Activated CD4-positive, alpha-beta T cell treated with anti-CD3 and anti-CD28 coated beads for 4 hours (primary cell): ENCODE results near the gene IL34.

Experiments
- DNase-seq, 2 donors: peaks; one replicate each; pipeline ENCODE4 v3.0.0-alpha.2; 2020

The IL34 gene

GRCh38 chr16:70689970-70690891 lies 43.9 kb downstream of the IL34 start:
- no peak for DNase-seq

DNA sequence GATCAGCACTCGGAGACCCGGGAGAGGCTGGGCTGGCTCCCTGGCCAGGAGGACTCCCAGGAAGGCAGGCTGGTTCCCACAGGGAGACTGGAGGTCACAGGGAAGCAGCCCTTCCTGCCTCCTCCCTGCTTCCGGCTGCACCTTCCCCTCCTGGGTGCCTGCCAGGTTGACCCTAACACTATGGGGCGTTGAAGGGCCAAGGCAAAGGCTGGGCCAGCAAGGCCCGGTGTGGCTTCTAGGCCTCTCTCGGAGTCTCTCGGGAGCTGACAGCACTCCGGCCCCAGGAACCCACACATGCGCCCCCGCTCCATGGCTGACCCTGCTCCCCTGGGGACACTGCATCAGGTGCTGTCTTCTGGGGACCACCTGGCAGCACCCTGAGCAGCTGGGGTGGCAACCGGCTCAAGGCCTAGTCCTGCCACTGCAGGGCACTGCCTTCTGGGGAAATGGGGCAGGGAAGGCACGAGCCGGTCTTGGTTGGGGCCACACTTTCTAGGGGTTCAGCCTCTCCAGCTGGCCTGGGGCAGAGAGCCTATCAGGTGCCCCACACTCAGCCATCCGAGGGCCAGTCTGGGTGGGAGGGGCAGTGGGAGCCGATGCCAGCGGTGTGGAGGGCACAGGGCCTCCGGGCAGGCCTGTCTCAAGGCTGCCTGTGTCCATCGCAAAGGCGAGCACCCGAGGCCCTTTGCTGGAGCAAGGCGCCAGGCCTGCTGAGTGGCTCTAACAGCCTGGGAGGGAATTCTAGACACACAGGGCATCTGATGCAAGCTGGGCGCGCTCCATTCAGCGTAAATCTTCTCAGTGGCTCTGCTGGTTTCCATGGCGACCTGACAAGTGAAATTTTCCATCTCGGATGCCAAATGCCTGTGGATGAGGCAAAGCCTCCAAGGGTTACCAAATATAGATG lies 45.1 kb downstream of the IL34 start:
- no peak for DNase-seq

DNA sequence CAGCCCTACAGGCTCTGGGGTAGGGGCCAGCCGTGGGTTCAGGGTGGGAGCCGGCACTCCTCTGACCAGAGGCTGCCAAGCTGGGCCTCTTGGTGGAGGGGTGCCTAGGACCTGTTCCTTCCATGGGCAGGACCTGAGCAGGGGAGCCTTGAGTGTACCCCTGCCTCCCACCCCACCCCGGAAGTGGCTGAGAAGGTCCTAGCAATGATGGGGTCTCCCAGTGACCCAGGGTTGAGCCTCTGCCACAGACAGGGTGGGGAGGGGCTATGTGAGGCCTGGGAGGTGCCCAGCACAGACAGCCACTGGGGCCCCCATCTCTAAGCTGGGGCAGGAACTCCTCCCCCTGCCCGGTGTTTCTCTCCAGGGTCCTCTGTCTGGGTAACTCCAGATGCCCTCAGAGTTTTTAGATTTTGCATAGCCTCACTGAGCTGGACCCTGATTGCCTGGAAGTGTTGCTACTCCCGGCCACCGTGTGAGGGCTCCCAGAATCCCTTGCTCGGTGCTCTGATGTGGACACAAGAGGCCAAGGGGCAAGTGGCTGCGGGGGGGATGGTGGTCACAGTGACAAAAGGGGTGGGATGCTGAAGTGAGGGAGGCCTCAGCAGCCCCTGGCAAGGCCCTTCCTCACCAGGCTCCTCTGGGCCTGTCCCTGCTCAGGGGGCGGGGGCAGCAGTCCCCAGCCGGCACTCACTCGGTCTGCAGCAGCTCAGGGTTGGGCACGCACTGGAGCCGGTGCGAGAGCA lies 45.9 kb downstream of the IL34 start:
- no peak for DNase-seq

DNA sequence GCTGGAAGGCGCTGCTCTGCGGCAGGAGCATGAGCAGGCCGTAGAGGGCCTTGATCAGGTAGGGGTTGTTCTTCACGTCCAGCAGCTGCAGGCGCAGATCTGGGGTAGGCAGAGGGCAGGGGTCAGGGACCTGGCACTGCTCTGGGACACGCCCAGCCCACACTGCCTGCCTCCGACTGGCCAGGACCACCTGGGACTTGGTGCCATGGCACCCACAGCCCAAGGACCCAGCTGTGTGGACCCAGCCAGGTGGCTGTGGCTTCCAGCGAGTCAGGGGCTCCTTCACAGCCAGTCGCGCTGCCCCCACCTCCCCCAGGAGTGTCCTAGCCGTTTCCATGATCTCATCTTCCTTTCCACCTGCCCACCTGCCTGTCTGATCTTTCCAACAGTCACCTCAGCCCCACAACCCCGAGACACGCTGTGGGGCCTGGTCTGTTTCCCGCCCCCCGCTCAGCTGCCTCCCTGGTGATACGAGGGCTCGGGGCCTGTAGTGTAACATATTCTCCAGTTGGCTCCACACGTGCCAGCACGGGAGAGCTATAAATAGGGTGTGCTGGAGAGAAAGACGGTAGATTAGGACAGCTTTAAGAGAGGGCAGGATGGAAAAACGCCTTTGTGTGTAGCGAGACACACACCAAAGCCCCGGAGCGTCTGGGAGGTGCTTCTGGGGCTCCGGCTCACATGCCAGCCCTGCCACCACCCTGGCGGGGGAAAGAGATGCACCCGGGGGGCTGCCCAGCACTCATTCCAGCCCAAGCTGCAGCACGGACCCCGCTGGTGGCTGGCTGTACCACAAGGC lies 46.7 kb downstream of the IL34 start:
- DNase-seq, result no peak

- no peak for DNase-seq
Observed at GRCh38 chr16:70694088-70694867, 47.9 kb downstream of the IL34 start.

DNA sequence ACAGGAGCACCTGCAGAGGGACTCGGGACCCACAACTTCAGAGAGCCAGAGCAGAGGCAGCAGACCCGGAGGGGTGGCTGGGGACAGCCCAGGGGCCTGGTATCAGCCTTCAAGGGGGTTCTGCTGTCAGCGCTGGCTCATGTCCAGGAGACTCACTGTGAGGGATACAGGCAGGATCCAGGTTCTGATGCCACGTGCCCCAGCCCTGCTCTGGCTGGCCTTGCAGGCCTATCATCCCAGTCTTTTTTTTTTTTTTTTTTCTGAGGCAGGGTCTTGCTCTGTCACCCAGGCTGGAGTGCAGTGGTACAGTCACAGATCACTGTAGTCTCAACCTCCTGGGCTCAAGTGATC lies 48.5 kb downstream of the IL34 start:
- no peak for DNase-seq

DNA sequence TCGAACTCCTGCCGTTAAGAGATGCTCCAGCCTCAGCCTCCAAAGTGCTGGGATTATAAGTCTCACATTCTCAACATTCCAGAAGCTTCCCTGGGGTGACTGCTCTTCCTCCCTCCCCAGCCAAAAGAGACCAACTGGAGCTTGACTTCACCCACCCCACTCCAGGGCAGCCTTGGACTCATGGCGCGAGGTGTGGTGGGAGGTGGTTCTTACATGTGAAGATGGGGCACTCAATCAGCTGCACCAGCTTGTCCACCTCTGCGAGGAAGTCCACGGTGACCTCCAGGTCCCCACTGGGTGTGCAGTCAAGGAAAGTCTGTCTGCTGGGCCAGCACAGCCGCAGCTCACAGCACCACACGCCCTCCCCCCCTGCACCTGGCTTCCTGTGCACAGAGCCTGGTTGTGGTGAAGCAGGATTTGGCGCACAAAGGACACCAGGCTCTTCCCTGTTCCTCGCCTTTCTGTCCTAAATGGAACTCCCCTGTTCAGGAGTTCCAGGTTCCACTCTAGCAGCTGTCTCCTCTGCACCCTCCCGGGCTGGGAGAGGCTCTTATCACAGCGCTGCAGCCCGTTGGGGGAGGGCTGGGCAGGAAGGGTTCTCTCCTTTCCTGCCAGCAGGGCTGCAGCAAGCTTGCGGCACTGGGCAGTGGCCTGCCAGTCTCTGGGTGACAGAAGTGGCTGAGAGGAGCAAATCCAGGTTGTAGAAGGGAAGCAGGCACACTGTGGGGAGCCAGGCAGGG lies 49.1 kb downstream of the IL34 start:
- DNase-seq, result no peak

DNA sequence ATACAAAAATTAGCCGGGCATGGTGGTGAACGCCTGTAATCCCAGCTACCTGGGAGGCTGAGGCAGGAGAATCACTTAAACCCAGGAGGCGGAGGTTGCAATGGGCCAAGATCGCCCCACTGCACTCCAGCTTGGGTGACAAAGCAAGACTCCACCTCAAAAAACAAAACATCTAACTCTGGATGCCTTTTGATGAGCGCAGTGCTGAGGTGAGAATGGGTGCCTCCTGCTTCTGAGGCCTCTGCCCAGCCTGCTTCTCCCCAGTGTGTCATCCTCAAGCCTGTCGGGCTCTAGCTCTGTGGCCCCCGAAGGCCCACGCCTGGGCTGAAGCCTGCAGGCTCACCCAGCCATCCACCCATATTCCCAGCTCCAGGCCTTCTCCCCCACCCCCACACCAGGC lies 50.0 kb downstream of the IL34 start:
- no peak for DNase-seq

DNA sequence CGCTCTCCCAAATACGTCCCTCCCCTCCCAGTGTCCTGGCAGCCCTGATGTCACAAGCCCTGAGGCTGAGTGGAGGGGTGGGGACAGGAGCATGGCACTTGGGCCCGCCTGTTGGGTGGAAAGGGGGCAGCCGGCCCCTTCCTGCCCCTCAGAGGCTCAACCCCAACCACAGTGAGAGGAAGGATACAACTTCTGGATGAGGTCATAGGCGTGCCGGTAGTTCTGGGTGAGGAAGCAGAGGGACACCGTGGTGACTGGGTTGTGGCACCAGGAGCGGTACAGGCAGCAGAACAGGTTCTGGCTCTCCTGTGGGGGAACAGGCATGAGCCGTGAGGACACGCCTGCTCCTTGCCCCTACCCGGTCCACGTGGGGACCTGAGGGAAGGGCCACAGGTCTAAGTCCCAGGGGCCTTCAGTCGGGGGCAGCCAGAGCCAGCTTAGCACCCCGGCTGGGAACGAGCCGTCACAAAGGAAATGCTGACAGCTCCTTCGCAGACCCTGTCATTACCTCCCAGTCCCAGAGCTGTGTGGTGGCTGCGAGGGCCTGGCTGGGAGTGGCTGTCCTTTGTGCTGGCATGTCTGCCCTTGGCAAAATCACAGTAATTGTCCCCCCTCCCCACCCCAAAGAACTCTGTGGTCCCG lies 50.7 kb downstream of the IL34 start:
- no peak for DNase-seq

DNA sequence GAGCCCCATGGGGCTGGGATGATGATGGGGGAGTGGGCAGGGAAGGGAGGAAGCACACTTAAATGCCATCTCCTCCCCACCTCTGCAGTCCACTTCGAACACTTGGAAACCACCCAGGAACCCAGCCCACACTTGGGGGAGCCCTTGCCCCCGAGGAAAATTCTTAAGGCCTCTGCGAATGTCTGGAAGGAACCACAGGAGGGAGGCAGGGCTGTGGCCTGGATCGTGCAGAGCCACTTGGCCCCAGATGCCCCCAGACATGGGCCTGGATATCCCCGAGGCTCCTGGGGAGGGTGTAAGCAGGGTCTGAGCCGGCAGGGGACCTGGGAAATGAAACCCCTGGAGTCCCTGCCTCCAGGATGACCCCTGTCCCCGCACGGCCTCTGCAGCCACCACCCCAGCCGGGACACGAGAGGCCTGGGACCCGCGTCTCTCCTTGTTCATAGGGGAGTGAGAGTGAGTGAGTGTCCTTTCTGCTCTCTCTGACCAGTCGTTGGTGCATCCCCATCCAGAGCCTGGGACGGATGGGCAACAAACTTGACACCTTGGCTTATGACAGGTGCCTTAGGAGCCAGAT lies 51.3 kb downstream of the IL34 start:
- no peak for DNase-seq

GRCh38 chr16:70698901-70699300 lies 52.5 kb downstream of the IL34 start:
- DNase-seq, result no peak

GRCh38 chr16:70699696-70700095 lies 53.3 kb downstream of the IL34 start:
- DNase-seq, result no peak

- no peak for DNase-seq
Observed at GRCh38 chr16:70700101-70701020, 54.0 kb downstream of the IL34 start.

GRCh38 chr16:70701036-70701435 lies 54.7 kb downstream of the IL34 start:
- DNase-seq, result no peak

DNA sequence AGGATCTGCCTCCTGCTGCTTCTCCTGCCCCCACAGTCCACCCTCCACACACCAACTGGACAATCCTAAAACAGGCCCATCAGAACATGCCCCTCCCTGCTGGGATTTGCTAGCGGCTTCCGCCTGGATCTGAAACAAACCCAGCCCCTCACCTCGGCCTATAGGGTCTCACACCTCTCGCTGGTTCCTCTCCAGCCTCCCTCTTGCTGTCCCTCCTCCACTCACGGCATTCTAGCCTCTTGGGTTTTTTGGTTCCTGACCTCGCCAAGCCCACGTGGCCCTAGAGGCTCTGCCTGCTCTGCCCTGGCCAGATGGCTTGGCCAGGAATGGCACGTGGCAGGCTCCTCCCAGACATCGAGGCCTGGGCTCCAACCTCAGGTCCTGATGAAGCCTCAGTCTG lies 55.2 kb downstream of the IL34 start:
- no peak for DNase-seq

DNA sequence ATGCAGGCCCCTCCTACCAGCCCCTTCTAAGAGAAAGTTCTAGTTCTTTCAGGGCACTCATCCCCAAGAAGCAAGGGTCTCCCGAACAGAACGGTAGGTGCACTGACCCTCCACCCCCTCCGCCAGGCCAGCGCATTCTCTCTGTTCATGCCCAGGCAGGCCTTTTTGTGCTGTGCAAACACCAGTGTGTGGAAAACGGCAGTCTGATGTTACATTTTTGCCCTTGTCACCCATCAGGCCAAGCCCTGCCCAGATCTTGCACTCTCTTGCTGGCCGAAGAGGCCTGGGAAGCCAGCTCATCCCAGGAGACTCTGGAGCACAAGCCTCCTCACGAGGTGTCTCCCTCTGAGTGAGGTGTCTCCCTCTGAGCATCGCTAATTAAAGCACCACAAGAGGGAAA lies 55.6 kb downstream of the IL34 start:
- DNase-seq, result no peak

DNA sequence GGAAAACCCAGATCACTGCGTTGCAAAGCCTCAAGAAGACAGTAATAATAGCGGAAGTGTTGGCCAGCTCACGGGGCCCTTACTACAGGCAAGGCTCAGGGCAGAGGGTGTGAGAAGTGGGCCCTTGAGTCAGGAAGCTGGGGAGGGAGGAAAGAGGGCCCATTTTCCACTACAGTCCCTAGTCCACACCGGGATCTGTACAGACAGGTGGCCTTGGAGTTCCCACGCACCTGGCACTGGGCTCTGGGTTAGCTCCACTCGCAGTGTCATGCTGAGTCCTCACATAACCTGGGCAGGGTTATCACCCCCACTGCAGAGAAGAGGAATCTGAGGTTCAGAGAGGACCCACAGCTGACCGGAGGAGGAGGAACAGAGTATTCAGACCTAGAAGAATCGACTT lies 56.3 kb downstream of the IL34 start:
- no peak for DNase-seq

DNA sequence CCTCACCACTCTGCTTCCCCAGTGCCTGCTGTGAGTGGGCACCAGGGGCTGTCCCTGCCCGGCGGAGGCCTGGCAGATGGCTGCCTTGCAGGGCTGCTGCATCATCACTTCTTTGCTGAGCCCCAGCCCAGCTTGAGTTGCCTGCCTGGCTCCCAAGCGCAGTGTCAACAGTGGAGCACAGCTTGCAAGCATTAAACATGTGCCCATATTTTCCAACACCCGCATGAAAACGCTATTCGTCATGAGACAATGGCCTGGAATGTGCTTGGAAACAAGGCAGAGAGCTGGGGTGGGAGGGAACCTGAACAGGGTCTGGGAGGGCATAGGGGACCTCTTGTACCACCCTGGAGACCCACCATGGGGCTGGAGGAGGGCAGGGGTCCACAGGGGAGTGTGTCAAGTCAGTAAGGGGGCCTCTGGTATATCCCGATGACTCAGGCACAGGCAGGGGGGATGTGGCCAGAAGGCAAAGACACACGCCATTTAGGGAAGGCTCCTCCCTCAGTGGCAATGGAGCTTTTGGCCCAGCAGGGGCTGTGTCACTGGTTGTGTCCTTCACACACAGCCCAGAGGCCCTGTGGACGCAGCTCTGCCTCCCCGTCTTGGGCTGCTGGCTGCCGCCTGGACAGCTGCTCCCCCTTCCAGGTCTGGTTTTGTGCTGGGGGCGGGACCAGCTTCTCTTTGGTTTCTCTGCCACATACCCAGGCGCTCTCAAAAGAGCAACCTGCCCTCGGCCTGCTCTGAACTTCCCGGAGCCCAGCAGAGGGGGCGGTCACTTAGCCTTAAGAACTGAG lies 56.9 kb downstream of the IL34 start:
- DNase-seq, result no peak
